Measurements from ENCODE around the gene USP47.
A peak's percentile ranks its signal among the peaks of the same experiment; 100 is the strongest.

USP47 gene

DNA sequence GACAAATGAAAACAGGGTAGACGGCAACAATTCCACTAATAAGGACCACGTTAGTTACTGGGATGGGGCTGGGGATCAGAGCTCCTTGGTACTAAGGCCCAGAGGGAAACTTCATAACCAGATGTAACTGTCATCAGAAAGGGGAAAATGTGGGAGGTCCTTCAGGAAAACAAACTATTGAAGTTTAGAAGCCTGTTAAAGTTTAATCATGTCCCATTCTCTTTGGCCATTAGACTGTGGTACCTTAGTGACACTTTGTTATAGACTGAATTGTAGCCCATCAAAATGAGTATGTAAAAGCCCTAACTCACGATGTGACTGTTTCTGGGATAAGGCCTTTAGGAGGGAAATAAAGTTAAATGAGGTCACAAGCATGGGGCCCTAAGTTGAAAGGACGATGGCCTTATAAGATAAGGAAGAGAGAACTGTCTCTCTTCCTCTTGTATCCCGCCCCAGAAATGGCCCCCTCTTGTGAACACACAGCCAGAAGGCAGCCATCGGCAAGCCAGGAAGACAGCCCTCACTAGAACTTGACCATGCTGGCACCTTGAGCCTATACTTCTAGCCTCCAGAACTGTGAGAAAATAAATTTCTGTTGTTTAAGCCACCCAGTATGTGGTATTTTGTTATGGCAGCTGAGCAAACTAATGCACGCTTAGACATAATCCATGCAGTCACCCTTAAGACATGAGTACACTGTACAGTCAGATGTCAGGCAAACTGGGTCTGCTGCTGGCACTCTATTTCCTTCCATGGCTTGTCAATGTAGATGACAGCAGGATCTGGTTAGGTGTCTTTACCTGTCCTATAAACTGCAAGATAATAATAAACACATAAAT, 26.9 kb upstream of the USP47 start:
- no peaks in the 10 kb centered on the region for H3K36me3 Mint-ChIP-seq (ENCODE audit: low read depth)
- H3K9me3 Mint-ChIP-seq = no peaks in the 10 kb centered on the region
- H3K27ac Mint-ChIP-seq = peak overlapping the region; percentile 7 to 91 (median 83)
- TF ChIP-seq, protein P1, sequence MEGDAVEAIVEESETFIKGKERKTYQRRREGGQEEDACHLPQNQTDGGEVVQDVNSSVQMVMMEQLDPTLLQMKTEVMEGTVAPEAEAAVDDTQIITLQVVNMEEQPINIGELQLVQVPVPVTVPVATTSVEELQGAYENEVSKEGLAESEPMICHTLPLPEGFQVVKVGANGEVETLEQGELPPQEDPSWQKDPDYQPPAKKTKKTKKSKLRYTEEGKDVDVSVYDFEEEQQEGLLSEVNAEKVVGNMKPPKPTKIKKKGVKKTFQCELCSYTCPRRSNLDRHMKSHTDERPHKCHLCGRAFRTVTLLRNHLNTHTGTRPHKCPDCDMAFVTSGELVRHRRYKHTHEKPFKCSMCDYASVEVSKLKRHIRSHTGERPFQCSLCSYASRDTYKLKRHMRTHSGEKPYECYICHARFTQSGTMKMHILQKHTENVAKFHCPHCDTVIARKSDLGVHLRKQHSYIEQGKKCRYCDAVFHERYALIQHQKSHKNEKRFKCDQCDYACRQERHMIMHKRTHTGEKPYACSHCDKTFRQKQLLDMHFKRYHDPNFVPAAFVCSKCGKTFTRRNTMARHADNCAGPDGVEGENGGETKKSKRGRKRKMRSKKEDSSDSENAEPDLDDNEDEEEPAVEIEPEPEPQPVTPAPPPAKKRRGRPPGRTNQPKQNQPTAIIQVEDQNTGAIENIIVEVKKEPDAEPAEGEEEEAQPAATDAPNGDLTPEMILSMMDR (IDR thresholded peaks at IDR 0.05; ENCODE audit: unreplicated experiment in 3 of 3) = no peak
- H3K4me1 Mint-ChIP-seq = peaks cover 10% of the 10 kb centered on the region
- H3K4me3 Mint-ChIP-seq = no peak overlapping the region
- peaks cover 5% of the 10 kb centered on the region for H3K27me3 Mint-ChIP-seq (ENCODE audit: low read depth)

- Mint-ChIP-seq H3K27ac (no peak overlapping the region), H3K4me1 (peaks cover 5% of the 10 kb centered on the region), H3K36me3 (ENCODE audit: low read depth) (no peaks in the 10 kb centered on the region), H3K27me3 (ENCODE audit: low read depth) (peaks cover 5% of the 10 kb centered on the region), H3K4me3 (no peak overlapping the region), H3K9me3 (no peaks in the 10 kb centered on the region)
- TF ChIP-seq, protein P1 (IDR thresholded peaks at IDR 0.05; ENCODE audit: unreplicated experiment in 3 of 3) = no peak
Measured at GRCh38 chr11:11816511-11817314, 25.1 kb upstream of the USP47 start.

DNA sequence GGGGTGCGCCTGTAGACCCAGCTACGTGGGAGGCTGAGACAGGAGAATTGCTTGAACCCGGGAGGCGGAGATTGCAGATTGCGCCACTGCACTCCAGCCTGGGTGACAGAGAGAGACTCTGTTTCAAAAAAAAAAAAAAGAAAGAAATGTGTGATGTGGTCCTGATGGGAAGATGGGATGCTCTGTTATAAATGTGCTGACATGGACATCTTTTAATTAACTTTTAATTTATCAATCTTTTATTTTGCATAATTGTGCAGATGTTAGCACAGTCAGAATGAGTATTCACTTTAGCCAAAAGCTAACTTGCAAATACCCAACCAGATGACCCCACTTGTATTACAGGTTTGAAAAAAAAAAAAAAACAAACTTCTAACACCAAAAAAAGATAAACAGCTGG, 23.8 kb upstream of the USP47 start:
- Mint-ChIP-seq H3K36me3 (ENCODE audit: low read depth) (no peaks in the 10 kb centered on the region), H3K27me3 (ENCODE audit: low read depth) (peaks cover 5% of the 10 kb centered on the region), H3K4me1 (peaks cover 5% of the 10 kb centered on the region)

GRCh38 chr11:11818529-11819121, 23.1 kb upstream of the USP47 start:
- peaks cover 1% of the 10 kb centered on the region for H3K9me3 Mint-ChIP-seq
- no peak overlapping the region for H3K4me3 Mint-ChIP-seq
- H3K4me1 Mint-ChIP-seq = no peaks in the 10 kb centered on the region
- no peak overlapping the region for H3K27ac Mint-ChIP-seq
- H3K36me3 Mint-ChIP-seq (ENCODE audit: low read depth) = no peaks in the 10 kb centered on the region
- peaks cover 5% of the 10 kb centered on the region for H3K27me3 Mint-ChIP-seq (ENCODE audit: low read depth)
- TF ChIP-seq, protein P1 (IDR thresholded peaks at IDR 0.05; ENCODE audit: unreplicated experiment in 3 of 3) = no peak

More for the DNA sequence above, 23.8 kb upstream of the USP47 start:
- Mint-ChIP-seq H3K4me3 (no peak overlapping the region), H3K9me3 (no peaks in the 10 kb centered on the region), H3K27ac (no peak overlapping the region)
- TF ChIP-seq, protein P1 (IDR thresholded peaks at IDR 0.05; ENCODE audit: unreplicated experiment in 3 of 3) = no peak

DNA sequence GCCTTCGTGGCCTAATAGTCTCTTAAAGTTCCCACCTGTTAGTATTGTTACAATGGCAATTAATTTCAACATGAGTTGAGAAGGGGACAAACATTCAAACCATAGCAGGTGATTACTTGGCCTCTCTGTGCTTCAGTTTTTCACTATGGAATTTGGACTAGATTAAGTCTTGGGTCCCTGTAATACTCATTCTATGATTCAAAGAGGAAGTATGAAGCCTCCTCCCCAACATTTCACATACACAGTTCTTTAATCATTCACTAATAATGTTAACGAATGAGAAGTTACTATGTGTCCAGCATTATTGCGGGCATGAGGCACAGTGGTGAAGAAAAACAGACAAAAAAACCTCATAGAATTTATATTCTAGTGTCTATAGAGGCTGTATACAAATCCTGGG, 19.9 kb upstream of the USP47 start:
- TF ChIP-seq, protein P1 (IDR thresholded peaks at IDR 0.05; ENCODE audit: unreplicated experiment in 3 of 3) = no peak
- Mint-ChIP-seq H3K27ac (no peak overlapping the region), H3K27me3 (ENCODE audit: low read depth) (peaks cover 5% of the 10 kb centered on the region), H3K9me3 (peaks cover 9% of the 10 kb centered on the region), H3K4me1 (no peaks in the 10 kb centered on the region), H3K4me3 (no peak overlapping the region), H3K36me3 (ENCODE audit: low read depth) (no peaks in the 10 kb centered on the region)
